HG02973 (cell line): Measurements from ENCODE around the gene ADAMTS19.
"Not testable (repeated sequence)": the region's sequence is repeated elsewhere in the genome, so short reads cannot be mapped to it uniquely, and the experiment has no call there.

Experiments
- ATAC-seq: cut with Tn5 transposase; IDR thresholded peaks from one replicate; pipeline ENCODE4 v1.9.1; 2021; ENCODE audit warnings: moderate library complexity; ENCODE audit not compliant: unreplicated experiment

The ADAMTS19 gene

GRCh38 chr5:129476751-129477150 is 16.7 kb downstream of the ADAMTS19 start:
- no peak for ATAC-seq

- no peak for ATAC-seq
Observed at GRCh38 chr5:129477532-129477931, 17.4 kb downstream of the ADAMTS19 start.

- no peak for ATAC-seq
Observed at GRCh38 chr5:129481161-129481560, 21.1 kb downstream of the ADAMTS19 start.

- ATAC-seq, result no peak
Observed at GRCh38 chr5:129496421-129496820, 36.3 kb downstream of the ADAMTS19 start.

GRCh38 chr5:129496864-129497595 is 36.9 kb downstream of the ADAMTS19 start:
- no peak for ATAC-seq

GRCh38 chr5:129499208-129499852 is 39.2 kb downstream of the ADAMTS19 start:
- ATAC-seq, result peak; percentile 60

- ATAC-seq, result no peak
Observed at GRCh38 chr5:129500101-129500500, 40.0 kb downstream of the ADAMTS19 start.

- ATAC-seq, result no peak
Observed at GRCh38 chr5:129506086-129506485, 46.0 kb downstream of the ADAMTS19 start.

GRCh38 chr5:129506950-129507349 is 46.9 kb downstream of the ADAMTS19 start:
- ATAC-seq, result no peak

- no peak for ATAC-seq
Observed at GRCh38 chr5:129507527-129507926, 47.4 kb downstream of the ADAMTS19 start.

GRCh38 chr5:129508606-129509005 is 48.5 kb downstream of the ADAMTS19 start:
- no peak for ATAC-seq

- no peak for ATAC-seq
Observed at GRCh38 chr5:129509363-129509975, 49.4 kb downstream of the ADAMTS19 start.

GRCh38 chr5:129511291-129511690 is 51.2 kb downstream of the ADAMTS19 start:
- ATAC-seq, result no peak

- ATAC-seq, result no peak
Observed at GRCh38 chr5:129541051-129541450, 81.0 kb downstream of the ADAMTS19 start.

GRCh38 chr5:129541648-129542251 is 81.7 kb downstream of the ADAMTS19 start:
- ATAC-seq, result no peak

GRCh38 chr5:129547137-129547536 is 87.0 kb downstream of the ADAMTS19 start:
- no peak for ATAC-seq

- no peak for ATAC-seq
Observed at GRCh38 chr5:129554134-129554904, 94.2 kb downstream of the ADAMTS19 start.

- ATAC-seq, result no peak
Observed at GRCh38 chr5:129563585-129563984, 103.5 kb downstream of the ADAMTS19 start.

GRCh38 chr5:129569295-129569694 is 109.2 kb downstream of the ADAMTS19 start:
- no peak for ATAC-seq

GRCh38 chr5:129572060-129572459 is 112.0 kb downstream of the ADAMTS19 start:
- ATAC-seq, result no peak

GRCh38 chr5:129584496-129584895 is 124.4 kb downstream of the ADAMTS19 start:
- ATAC-seq, result not testable (repeated sequence)
